Measurements from ENCODE around the gene IRF2BPL. TPM values are rescaled to one million over a fixed set of nuclear protein-coding genes. Genes with fewer than 3 reads are reported as not detected.
A peak's percentile ranks its signal among the peaks of the same experiment; 100 is the strongest.

Gene IRF2BPL
- total RNA-seq, 2 experiments from 2014 or later = 34.5 to 35.6 TPM

- H3K9me3 Mint-ChIP-seq (ENCODE audit: insufficient read depth) = no peaks in the 10 kb centered on the region
- H3K27ac Mint-ChIP-seq = peak overlapping the region; percentile 53
- no peaks in the 10 kb centered on the region for H3K27me3 Mint-ChIP-seq (ENCODE audit: low read depth)
- no peak for DNase-seq
- no peak for ATAC-seq
- POLR2A ChIA-PET = interaction anchor here (0.6 to 1.0 kb wide), 2 partner anchors 18 to 38 kb away, joined by 3 to 4 read pairs; no protein-coding TSS in a partner anchor
- CTCF ChIA-PET = interaction anchor here (0.7 to 1.2 kb wide), 6 partner anchors 10 to 285 kb away, joined by 3 to 5 read pairs (median 3); no protein-coding TSS in a partner anchor
- H3K36me3 Mint-ChIP-seq (ENCODE audit: low read depth) = no peaks in the 10 kb centered on the region
- no peak overlapping the region for H3K4me3 Mint-ChIP-seq
- peaks cover 15% of the 10 kb centered on the region for H3K4me1 Mint-ChIP-seq (ENCODE audit: low read depth)
Measured at GRCh38 chr14:76995279-76996035, 33.1 kb downstream of the IRF2BPL start.

- Mint-ChIP-seq H3K27me3 (ENCODE audit: low read depth) (no peaks in the 10 kb centered on the region), H3K36me3 (ENCODE audit: low read depth) (no peaks in the 10 kb centered on the region), H3K9me3 (ENCODE audit: insufficient read depth) (no peaks in the 10 kb centered on the region), H3K4me1 (ENCODE audit: low read depth) (peaks cover 14% of the 10 kb centered on the region), H3K27ac (no peak overlapping the region), H3K4me3 (no peak overlapping the region)
- DNase-seq (no peak), ATAC-seq (no peak)
- ChIA-PET POLR2A (no interaction called here), CTCF (no interaction called here)
Measured at GRCh38 chr14:76993752-76994151, 34.8 kb downstream of the IRF2BPL start.

- no peak overlapping the region for H3K4me3 Mint-ChIP-seq
- H3K27ac Mint-ChIP-seq = no peak overlapping the region
- H3K9me3 Mint-ChIP-seq (ENCODE audit: insufficient read depth) = no peaks in the 10 kb centered on the region
- CTCF ChIA-PET = no interaction called here
- POLR2A ChIA-PET = no interaction called here
- no peaks in the 10 kb centered on the region for H3K36me3 Mint-ChIP-seq (ENCODE audit: low read depth)
- DNase-seq = no peak
- H3K27me3 Mint-ChIP-seq (ENCODE audit: low read depth) = no peaks in the 10 kb centered on the region
- H3K4me1 Mint-ChIP-seq (ENCODE audit: low read depth) = peaks cover 25% of the 10 kb centered on the region
- ATAC-seq = no peak
Measured at GRCh38 chr14:76990084-76990483, 38.4 kb downstream of the IRF2BPL start.

GRCh38 chr14:76987956-76988520 lies 40.5 kb downstream of the IRF2BPL start:
- Mint-ChIP-seq H3K36me3 (ENCODE audit: low read depth) (no peaks in the 10 kb centered on the region), H3K9me3 (ENCODE audit: insufficient read depth) (no peaks in the 10 kb centered on the region), H3K4me1 (ENCODE audit: low read depth) (peaks cover 27% of the 10 kb centered on the region), H3K27me3 (ENCODE audit: low read depth) (no peaks in the 10 kb centered on the region), H3K4me3 (no peak overlapping the region), H3K27ac (no peak overlapping the region)
- ChIA-PET POLR2A (interaction anchor here (0.6 kb wide), 1 partner anchor 27 kb away, joined by 3 read pairs; no protein-coding TSS in a partner anchor), CTCF (interaction anchor here (1.0 kb wide), 1 partner anchor 25 kb away, joined by 3 read pairs; no protein-coding TSS in a partner anchor)
- DNase-seq (no peak), ATAC-seq (no peak)

- peaks cover 8% of the 10 kb centered on the region for H3K9me3 Mint-ChIP-seq (ENCODE audit: insufficient read depth)
- H3K27me3 Mint-ChIP-seq (ENCODE audit: low read depth) = no peaks in the 10 kb centered on the region
- ChIA-PET CTCF (interaction anchor here (1.5 kb wide), 1 partner anchor 25 kb away, joined by 4 read pairs; no protein-coding TSS in a partner anchor), POLR2A (interaction anchor here (1.3 kb wide), 1 partner anchor 24 kb away, joined by 5 read pairs; no protein-coding TSS in a partner anchor)
- no peak for ATAC-seq
- H3K27ac Mint-ChIP-seq = peak overlapping the region; percentile 49
- H3K4me3 Mint-ChIP-seq = no peak overlapping the region
- no peak for DNase-seq
- H3K36me3 Mint-ChIP-seq (ENCODE audit: low read depth) = peaks cover 6% of the 10 kb centered on the region
- peaks cover 27% of the 10 kb centered on the region for H3K4me1 Mint-ChIP-seq (ENCODE audit: low read depth)
Measured at GRCh38 chr14:76986231-76986565, 42.3 kb downstream of the IRF2BPL start.

GRCh38 chr14:76985540-76986230 lies 42.8 kb downstream of the IRF2BPL start:
- H3K27ac Mint-ChIP-seq = no peak overlapping the region
- H3K4me1 Mint-ChIP-seq (ENCODE audit: low read depth) = peaks cover 27% of the 10 kb centered on the region
- no peaks in the 10 kb centered on the region for H3K27me3 Mint-ChIP-seq (ENCODE audit: low read depth)
- DNase-seq = no peak
- peaks cover 13% of the 10 kb centered on the region for H3K9me3 Mint-ChIP-seq (ENCODE audit: insufficient read depth)
- peaks cover 9% of the 10 kb centered on the region for H3K36me3 Mint-ChIP-seq (ENCODE audit: low read depth)
- ChIA-PET CTCF (interaction anchor here (1.1 to 1.5 kb wide), 3 partner anchors 9 to 53 kb away, joined by 3 to 5 read pairs (median 4); no protein-coding TSS in a partner anchor), POLR2A (no interaction called here)
- no peak for ATAC-seq
- no peak overlapping the region for H3K4me3 Mint-ChIP-seq

- Mint-ChIP-seq H3K4me1 (ENCODE audit: low read depth) (peaks cover 22% of the 10 kb centered on the region), H3K27me3 (ENCODE audit: low read depth) (no peaks in the 10 kb centered on the region), H3K36me3 (ENCODE audit: low read depth) (peaks cover 9% of the 10 kb centered on the region), H3K4me3 (no peak overlapping the region), H3K27ac (no peak overlapping the region), H3K9me3 (ENCODE audit: insufficient read depth) (peaks cover 13% of the 10 kb centered on the region)
- DNase-seq = no peak
- no peak for ATAC-seq
- ChIA-PET CTCF (interaction anchor here (1.1 to 1.5 kb wide), 3 partner anchors 10 to 54 kb away, joined by 3 to 5 read pairs (median 4); no protein-coding TSS in a partner anchor), POLR2A (no interaction called here)
Measured at GRCh38 chr14:76984787-76985375, 43.6 kb downstream of the IRF2BPL start.

- H3K4me1 Mint-ChIP-seq (ENCODE audit: low read depth) = peaks cover 25% of the 10 kb centered on the region
- POLR2A ChIA-PET = no interaction called here
- no peaks in the 10 kb centered on the region for H3K27me3 Mint-ChIP-seq (ENCODE audit: low read depth)
- H3K4me3 Mint-ChIP-seq = no peak overlapping the region
- H3K9me3 Mint-ChIP-seq (ENCODE audit: insufficient read depth) = peaks cover 13% of the 10 kb centered on the region
- H3K36me3 Mint-ChIP-seq (ENCODE audit: low read depth) = peaks cover 9% of the 10 kb centered on the region
- DNase-seq = no peak
- no peak overlapping the region for H3K27ac Mint-ChIP-seq
- no peak for ATAC-seq
- CTCF ChIA-PET = interaction anchor here (1.5 to 1.8 kb wide), 2 partner anchors 11 to 69 kb away, joined by 4 to 5 read pairs; no protein-coding TSS in a partner anchor
Measured at GRCh38 chr14:76984297-76984696, 44.2 kb downstream of the IRF2BPL start.

GRCh38 chr14:76981670-76982069 lies 46.8 kb downstream of the IRF2BPL start:
- Mint-ChIP-seq H3K4me3 (no peak overlapping the region), H3K27me3 (ENCODE audit: low read depth) (no peaks in the 10 kb centered on the region), H3K9me3 (ENCODE audit: insufficient read depth) (peaks cover 13% of the 10 kb centered on the region), H3K4me1 (ENCODE audit: low read depth) (peaks cover 37% of the 10 kb centered on the region), H3K36me3 (ENCODE audit: low read depth) (peaks cover 9% of the 10 kb centered on the region), H3K27ac (no peak overlapping the region)
- ATAC-seq (no peak), DNase-seq (no peak)
- POLR2A ChIA-PET = interaction anchor here (1.3 kb wide), 1 partner anchor 20 kb away, joined by 3 read pairs; no protein-coding TSS in a partner anchor
- CTCF ChIA-PET = interaction anchor here (1.6 kb wide), 1 partner anchor 87 kb away, joined by 6 read pairs; no protein-coding TSS in a partner anchor

GRCh38 chr14:76977793-76978720 lies 50.5 kb downstream of the IRF2BPL start:
- H3K4me1 Mint-ChIP-seq (ENCODE audit: low read depth) = peaks cover 40% of the 10 kb centered on the region
- peaks cover 9% of the 10 kb centered on the region for H3K36me3 Mint-ChIP-seq (ENCODE audit: low read depth)
- H3K27me3 Mint-ChIP-seq (ENCODE audit: low read depth) = no peaks in the 10 kb centered on the region
- peak overlapping the region; percentile 23 for H3K4me3 Mint-ChIP-seq
- H3K9me3 Mint-ChIP-seq (ENCODE audit: insufficient read depth) = peaks cover 13% of the 10 kb centered on the region
- H3K27ac Mint-ChIP-seq = peak overlapping the region; percentile 91
- ChIA-PET CTCF (interaction anchor here (1.1 to 2.2 kb wide), 5 partner anchors 16 to 102 kb away, joined by 3 to 9 read pairs (median 6); no protein-coding TSS in a partner anchor), POLR2A (interaction anchor here (0.6 to 1.6 kb wide), 13 partner anchors 9 to 69 kb away, joined by 3 to 19 read pairs (median 4); no protein-coding TSS in a partner anchor)
- ATAC-seq (peak; percentile 97), DNase-seq (peak; percentile 85)

Measured in activated CD8-positive, alpha-beta T cell treated with anti-CD3 and anti-CD28 coated beads, Interleukin-2, amount 10 ng/mL, durations not matched to agents 7 days and 5 days (primary cell).